ENCODE results near the gene GZF1. TPM values are rescaled to one million over a fixed set of nuclear protein-coding genes. Genes with fewer than 3 reads are reported as not detected.

Gene GZF1
- total RNA-seq, 1 donor from 2014 or later, result 54.8 TPM

GRCh38 chr20:23399568-23400241, 37.7 kb downstream of the GZF1 start:
- no peak overlapping the region for H3K27ac ChIP-seq
- H3K27me3 ChIP-seq, result no peaks in the 10 kb centered on the region
- no peak overlapping the region for H3K4me3 ChIP-seq
- no peaks in the 10 kb centered on the region for H3K4me1 ChIP-seq
- no peak for DNase-seq (ENCODE audit: low spot score in 2 of 2)
- intact Hi-C loops (cut with DNase I), result no loop called here
- H3K9me3 ChIP-seq, result no peaks in the 10 kb centered on the region
- H3K36me3 ChIP-seq, result peaks cover 4 to 21% of the 10 kb centered on the region in 2 donors
- TF ChIP-seq CTCF (IDR thresholded peaks at IDR 0.05), result no peak

- no peak for DNase-seq (ENCODE audit: low spot score in 2 of 2)
- H3K36me3 ChIP-seq, result peaks cover 0 to 9% of the 10 kb centered on the region in 2 donors
- H3K4me3 ChIP-seq, result no peak overlapping the region
- no peak for TF ChIP-seq CTCF (IDR thresholded peaks at IDR 0.05)
- intact Hi-C loops (cut with DNase I), result no loop called here
- H3K9me3 ChIP-seq, result no peaks in the 10 kb centered on the region
- no peaks in the 10 kb centered on the region for H3K4me1 ChIP-seq
- H3K27ac ChIP-seq, result no peak overlapping the region
- H3K27me3 ChIP-seq, result no peaks in the 10 kb centered on the region
These were observed 39.1 kb downstream of the GZF1 start for GRCh38 chr20:23401051-23401450.

- TF ChIP-seq CTCF (IDR thresholded peaks at IDR 0.05), result no peak
- intact Hi-C loops (cut with DNase I), result no loop called here
These were observed 41.8 kb downstream of the GZF1 start for GRCh38 chr20:23403751-23404150.

GRCh38 chr20:23404196-23404595, 42.2 kb downstream of the GZF1 start:
- Histone ChIP-seq H3K4me1 (no peaks in the 10 kb centered on the region), H3K27ac (no peak overlapping the region), H3K36me3 (peaks cover 0 to 9% of the 10 kb centered on the region in 2 donors), H3K4me3 (no peak overlapping the region), H3K27me3 (no peaks in the 10 kb centered on the region), H3K9me3 (no peaks in the 10 kb centered on the region)
- intact Hi-C loops (cut with DNase I), result no loop called here
- no peak for TF ChIP-seq CTCF (IDR thresholded peaks at IDR 0.05)
- no peak for DNase-seq (ENCODE audit: low spot score in 2 of 2)

More at GRCh38 chr20:23403751-23404150, 41.8 kb downstream of the GZF1 start:
- DNase-seq (ENCODE audit: low spot score in 2 of 2), result no peak
- H3K4me1 ChIP-seq, result no peaks in the 10 kb centered on the region
- peaks cover 0 to 9% of the 10 kb centered on the region in 2 donors for H3K36me3 ChIP-seq
- H3K9me3 ChIP-seq, result no peaks in the 10 kb centered on the region
- H3K27ac ChIP-seq, result no peak overlapping the region
- H3K27me3 ChIP-seq, result no peaks in the 10 kb centered on the region
- no peak overlapping the region for H3K4me3 ChIP-seq

GRCh38 chr20:23406880-23407279, 44.9 kb downstream of the GZF1 start:
- DNase-seq (ENCODE audit: low spot score in 2 of 2), result no peak
- no peak overlapping the region for H3K27ac ChIP-seq
- peaks cover 0 to 4% of the 10 kb centered on the region in 2 donors for H3K36me3 ChIP-seq
- no peaks in the 10 kb centered on the region for H3K4me1 ChIP-seq
- no peaks in the 10 kb centered on the region for H3K27me3 ChIP-seq
- no peak for TF ChIP-seq CTCF (IDR thresholded peaks at IDR 0.05)
- intact Hi-C loops (cut with DNase I), result no loop called here
- no peaks in the 10 kb centered on the region for H3K9me3 ChIP-seq
- H3K4me3 ChIP-seq, result no peak overlapping the region
